Smooth muscle cell (in vitro differentiated cells): ENCODE results near the gene ZSCAN10. TPM values are rescaled to one million over a fixed set of nuclear protein-coding genes. Genes with fewer than 3 reads are reported as not detected.
A peak's percentile ranks its signal among the peaks of the same experiment; 100 is the strongest.

Source experiments
- DNase-seq: peaks from one replicate; lab custom pipeline; 2025; ENCODE audit not compliant: unreplicated experiment; lab: John Stamatoyannopoulos, UW
- H2AFZ ChIP-seq: fragments of 200-600 bp; sonication (generic); 2 replicates; pipeline ENCODE4 v1.6.0; 2016; ENCODE audit warnings: antibody characterized with exemption, low read depth, mild to moderate bottlenecking
- H3F3A ChIP-seq: fragments of 200-600 bp; sonication (generic); 2 replicates; pipeline ENCODE4 v1.6.0; 2017; ENCODE audit warnings: antibody characterized with exemption, low read depth
- H3K27ac ChIP-seq: fragments of 200-600 bp; sonication (generic); 2 replicates; pipeline ENCODE4 v1.5.1; 2016; ENCODE audit warnings: low read depth, mild to moderate bottlenecking
- H3K27me3 ChIP-seq: fragments of 200-600 bp; sonication (generic); 2 replicates; pipeline ENCODE4 v1.6.1; 2016; ENCODE audit warnings: low read depth, mild to moderate bottlenecking
- H3K36me3 ChIP-seq: fragments of 200-600 bp; sonication (generic); 2 replicates; pipeline ENCODE4 v1.5.1; 2016; ENCODE audit warnings: low read depth
- H3K4me1 ChIP-seq: fragments of 200-600 bp; sonication (generic); 2 replicates; pipeline ENCODE4 v1.5.1; 2016; ENCODE audit warnings: low read depth
- H3K4me2 ChIP-seq: fragments of 200-600 bp; sonication (generic); 2 replicates; pipeline ENCODE4 v1.6.0; 2016; ENCODE audit warnings: mild to moderate bottlenecking
- H3K4me3 ChIP-seq: fragments of 200-600 bp; sonication (generic); 2 replicates; pipeline ENCODE4 v1.5.1; 2016; ENCODE audit warnings: mild to moderate bottlenecking
- H3K79me2 ChIP-seq: fragments of 200-600 bp; sonication (generic); 2 replicates; pipeline ENCODE4 v1.6.0; 2016; ENCODE audit warnings: low read depth, mild to moderate bottlenecking
- H3K9ac ChIP-seq: fragments of 200-600 bp; sonication (generic); 2 replicates; pipeline ENCODE4 v1.6.0; 2016; ENCODE audit warnings: low read depth
- H3K9me3 ChIP-seq: fragments of 200-600 bp; sonication (generic); replicated peaks from 2 replicates; pipeline ENCODE4 v1.5.1; 2016; ENCODE audit warnings: low read depth
- H4K20me1 ChIP-seq: fragments of 200-600 bp; sonication (generic); 2 replicates; pipeline ENCODE4 v1.6.0; 2016; ENCODE audit warnings: low read depth
- WGBS: methylation state at CpG from one replicate; pipeline ENCODE4 v1.1.7; 2016; ENCODE audit warnings: low lambda C conversion rate; 5-methylcytosine and 5-hydroxymethylcytosine counted together
- polyA plus RNA-seq: library from polyadenylated mRNA; unstranded; fragments of >200 nt; fragmentation: Nextera tagmentation; extraction: Ambion mirVana; gene quantifications from 2 replicates; pipeline ENCODE4 v1.2.1, GENCODE V29; 2016
- total RNA-seq: library from RNA; depleted of rRNA; stranded (reverse); fragments of >200 nt; gene quantifications from 2 replicates; pipeline ENCODE4 v1.2.3, GENCODE V29; 2014
- TF ChIP-seq, protein P1 (sequence below): fragments of 200-600 bp; sonication (generic); IDR thresholded peaks from 2 replicates; pipeline ENCODE4 v1.5.1; 2017; ENCODE audit warnings: borderline replicate concordance, mild to moderate bottlenecking, antibody characterized with exemption; ENCODE audit not compliant: insufficient read depth, poor library complexity, severe bottlenecking

Gene ZSCAN10
- total and polyA plus RNA-seq, 2 experiments from 2014 or later = not detected

GRCh38 chr16:3047387-3047720 is 51.7 kb downstream of the ZSCAN10 start:
- Histone ChIP-seq H2AFZ (no peak overlapping the region), H3K4me2 (no peak overlapping the region), H3K9me3 (no peaks in the 10 kb centered on the region), H3K4me3 (no peak overlapping the region), H3K27me3 (peaks cover 73% of the 10 kb centered on the region), H4K20me1 (no peaks in the 10 kb centered on the region), H3K27ac (no peak overlapping the region), H3F3A (no peaks in the 10 kb centered on the region), H3K9ac (no peak overlapping the region), H3K36me3 (no peaks in the 10 kb centered on the region), H3K79me2 (no peaks in the 10 kb centered on the region), H3K4me1 (peaks cover 11% of the 10 kb centered on the region)
- WGBS = 29% methylated on average over 13 of the region's 13 CpGs
- DNase-seq = no peak
- TF ChIP-seq, protein P1, sequence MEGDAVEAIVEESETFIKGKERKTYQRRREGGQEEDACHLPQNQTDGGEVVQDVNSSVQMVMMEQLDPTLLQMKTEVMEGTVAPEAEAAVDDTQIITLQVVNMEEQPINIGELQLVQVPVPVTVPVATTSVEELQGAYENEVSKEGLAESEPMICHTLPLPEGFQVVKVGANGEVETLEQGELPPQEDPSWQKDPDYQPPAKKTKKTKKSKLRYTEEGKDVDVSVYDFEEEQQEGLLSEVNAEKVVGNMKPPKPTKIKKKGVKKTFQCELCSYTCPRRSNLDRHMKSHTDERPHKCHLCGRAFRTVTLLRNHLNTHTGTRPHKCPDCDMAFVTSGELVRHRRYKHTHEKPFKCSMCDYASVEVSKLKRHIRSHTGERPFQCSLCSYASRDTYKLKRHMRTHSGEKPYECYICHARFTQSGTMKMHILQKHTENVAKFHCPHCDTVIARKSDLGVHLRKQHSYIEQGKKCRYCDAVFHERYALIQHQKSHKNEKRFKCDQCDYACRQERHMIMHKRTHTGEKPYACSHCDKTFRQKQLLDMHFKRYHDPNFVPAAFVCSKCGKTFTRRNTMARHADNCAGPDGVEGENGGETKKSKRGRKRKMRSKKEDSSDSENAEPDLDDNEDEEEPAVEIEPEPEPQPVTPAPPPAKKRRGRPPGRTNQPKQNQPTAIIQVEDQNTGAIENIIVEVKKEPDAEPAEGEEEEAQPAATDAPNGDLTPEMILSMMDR = no peak

DNA sequence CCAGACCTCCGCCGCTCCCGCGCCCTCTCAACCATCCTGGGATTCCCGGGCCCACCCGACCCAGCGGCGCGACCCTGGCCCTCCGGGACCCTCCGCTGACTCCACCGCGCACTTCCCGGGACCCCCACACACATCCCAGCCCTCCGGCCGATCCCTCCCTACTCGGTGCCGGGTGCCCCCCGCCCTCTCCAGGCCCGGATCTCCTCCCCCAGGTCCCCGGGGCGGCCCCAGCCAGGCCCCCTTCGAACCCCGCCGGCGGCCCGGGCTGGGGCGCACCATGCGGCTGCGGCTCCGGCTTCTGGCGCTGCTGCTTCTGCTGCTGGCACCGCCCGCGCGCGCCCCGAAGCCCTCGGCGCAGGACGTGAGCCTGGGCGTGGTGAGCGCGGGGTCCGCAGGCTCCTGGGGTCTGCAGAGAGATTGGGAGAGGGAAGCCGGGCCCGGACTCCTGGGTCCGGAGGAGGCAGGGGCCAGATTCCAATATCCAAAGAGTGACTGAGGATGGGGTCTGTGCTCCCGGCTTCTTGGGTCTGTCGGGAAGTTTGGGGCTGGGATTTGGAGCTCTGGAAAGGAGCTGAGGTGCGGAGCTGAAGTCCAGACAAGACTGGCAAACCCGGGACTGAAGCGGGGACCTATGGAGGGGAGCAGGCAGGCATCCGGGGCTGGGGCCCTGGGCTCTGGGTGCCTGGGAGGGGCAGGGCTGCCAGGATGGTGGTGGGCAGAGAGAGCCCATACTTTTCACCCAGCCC is 52.3 kb downstream of the ZSCAN10 start:
- Histone ChIP-seq H3K27ac (no peak overlapping the region), H3K79me2 (no peaks in the 10 kb centered on the region), H3K36me3 (no peaks in the 10 kb centered on the region), H3K4me3 (no peak overlapping the region), H2AFZ (no peak overlapping the region), H3F3A (no peaks in the 10 kb centered on the region), H3K4me2 (peak overlapping the region; percentile 93), H3K9ac (no peak overlapping the region), H4K20me1 (no peaks in the 10 kb centered on the region), H3K9me3 (no peaks in the 10 kb centered on the region), H3K27me3 (peaks cover 74% of the 10 kb centered on the region), H3K4me1 (peaks cover 11% of the 10 kb centered on the region)
- 2% methylated on average over 22 of the region's 54 CpGs for WGBS
- no peak for DNase-seq
- TF ChIP-seq, protein P1 = no peak

DNA sequence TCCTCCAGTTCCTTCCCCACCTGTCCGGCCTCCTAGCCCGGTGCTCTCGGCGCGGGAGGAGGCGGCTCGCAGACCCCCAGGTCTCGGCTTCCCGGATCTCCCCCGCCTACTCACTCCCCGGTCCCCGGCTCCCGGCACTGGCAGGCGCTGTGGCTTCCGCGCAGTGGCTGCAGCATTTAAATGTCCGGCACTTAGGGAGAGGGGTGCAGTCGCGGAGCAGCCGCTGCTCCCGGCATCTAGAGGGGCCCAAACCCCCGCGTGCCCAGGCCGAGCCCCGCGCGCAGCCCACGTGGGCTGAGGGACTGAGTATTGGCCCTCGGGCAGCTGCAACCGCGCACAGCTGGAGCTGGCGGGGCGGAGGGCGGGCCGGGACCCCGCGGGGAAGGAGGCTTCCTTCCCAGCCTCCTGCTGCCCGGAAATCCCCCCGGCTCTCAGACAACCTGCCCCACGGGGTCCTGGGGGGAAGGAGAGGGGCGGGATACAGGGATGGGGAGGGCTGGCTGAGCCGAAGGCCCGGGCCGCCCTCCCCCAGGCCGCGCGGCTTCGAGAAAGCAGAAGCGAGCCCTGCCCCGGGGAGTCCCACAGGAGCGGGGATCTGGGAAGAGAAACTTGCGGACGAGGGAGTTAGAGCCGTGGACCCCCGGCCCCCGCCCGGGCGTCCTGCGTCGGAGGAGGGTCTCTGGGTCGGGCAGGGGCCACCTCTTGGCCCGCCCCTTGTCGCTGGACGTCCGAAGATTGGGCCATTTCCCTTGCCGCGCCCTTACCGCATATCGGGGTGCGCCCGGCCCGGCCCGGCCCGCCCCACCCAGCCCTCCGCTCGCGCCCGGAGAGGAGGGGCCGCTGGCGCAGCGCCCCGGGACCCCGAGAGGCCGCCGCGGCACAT is 53.1 kb downstream of the ZSCAN10 start, which contains the start of gene MMP25:
Gene MMP25 (plus strand): TSS at position 804 of the 883 bp plus-strand sequence. CDS start 357 bp downstream, outside the sequence.
- peaks cover 11% of the 10 kb centered on the region for H3K4me1 ChIP-seq
- H3K27ac ChIP-seq = no peak within 1 kb of the TSS
- peak within 1 kb of the TSS; percentile 93 for H3K4me2 ChIP-seq
- H3F3A ChIP-seq = no peaks in the 10 kb centered on the region
- no peak within 1 kb of the TSS for H2AFZ ChIP-seq
- H3K27me3 ChIP-seq = peaks cover 74% of the 10 kb centered on the region
- under 1% methylated on average over 59 of the region's 86 CpGs for WGBS
- no peaks in the 10 kb centered on the region for H3K79me2 ChIP-seq
- TF ChIP-seq, protein P1 = no peak
- H4K20me1 ChIP-seq = no peaks in the 10 kb centered on the region
- H3K4me3 ChIP-seq = peak within 1 kb of the TSS; percentile 54
- no peak for DNase-seq
- H3K36me3 ChIP-seq = no peaks in the 10 kb centered on the region
- H3K9ac ChIP-seq = no peak within 1 kb of the TSS
- H3K9me3 ChIP-seq = no peaks in the 10 kb centered on the region
